ENCODE measurements around the gene JUND. TPM values are rescaled to one million over a fixed set of nuclear protein-coding genes. Genes with fewer than 3 reads are reported as not detected.

JUND gene
- total and polyA plus RNA-seq, 2 of the 8 experiments (the other 6 are each of a cell fraction or from before 2014, with no cell fraction given) = 54.0 to 77.5 TPM

- no peak overlapping the region for H4K8ac ChIP-seq (ENCODE audit: extremely low read depth, insufficient read depth, low read length)
- no peak for TF ChIP-seq RAD21 (IDR thresholded peaks at IDR 0.05 in 1 of 2, conservative IDR thresholded peaks at IDR 0.05 in 1 of 2; ENCODE audit: low read depth in 2 of 2, low read length in 2 of 2)
- TF ChIP-seq SIRT6 (IDR thresholded peaks at IDR 0.05; ENCODE audit: low read length) = no peak
- no peak for TF ChIP-seq GABPA (IDR thresholded peaks at IDR 0.05; ENCODE audit: borderline replicate concordance, insufficient read depth, low read length)
- no peak for TF ChIP-seq JUN (IDR thresholded peaks at IDR 0.05; ENCODE audit: low read depth, low read length)
- no peak for TF ChIP-seq USF2 (IDR thresholded peaks at IDR 0.05; ENCODE audit: low read length)
- no peak for TF ChIP-seq ZNF274 (IDR thresholded peaks at IDR 0.05; ENCODE audit: borderline replicate concordance, extremely low read depth, low read length)
- no peak for TF ChIP-seq KDM4A (IDR thresholded peaks at IDR 0.05; ENCODE audit: low read depth, low read length, severe bottlenecking)
- no peak for TF ChIP-seq CTBP2 (IDR thresholded peaks at IDR 0.05; ENCODE audit: borderline replicate concordance, insufficient read depth, insufficient read length, low read length)
- ChIA-PET CTCF (ENCODE audit: partially characterized antibody) (interaction anchor here (0.6 to 1.2 kb wide), 3 partner anchors 29 to 80 kb away, joined by 3 to 5 read pairs (median 3); no protein-coding TSS in a partner anchor), POLR2A (ENCODE audit: partially characterized antibody) (interaction anchor here (10.4 kb wide), 1 partner anchor 19 kb away, joined by 141 read pairs; the partner anchor contains the start of gene JUND)
- H4K5ac ChIP-seq (ENCODE audit: insufficient read length, low read depth, low read length) = no peak overlapping the region
- no peak overlapping the region for H2BK15ac ChIP-seq (ENCODE audit: low read length)
- no peak overlapping the region for H2BK20ac ChIP-seq (ENCODE audit: low read length)
- no peak overlapping the region for H3K56ac ChIP-seq (replicated peaks; ENCODE audit: insufficient read length, low read depth, low read length)
- H3K14ac ChIP-seq (ENCODE audit: insufficient read length) = no peak overlapping the region
- H2BK12ac ChIP-seq (ENCODE audit: low read depth, low read length) = no peak overlapping the region
- H3K27me3 ChIP-seq (replicated peaks in 1 of 4; ENCODE audit: control insufficient read depth in 3 of 4, extremely low read depth in 1 of 4, insufficient read depth in 3 of 4, low read length in 3 of 4) = no peaks in the 10 kb centered on the region
- no peak overlapping the region for H3K4ac ChIP-seq (replicated peaks; ENCODE audit: insufficient read length, low read depth, low read length)
- no peaks in the 10 kb centered on the region; a peak in 1 of 8 replicates for H3K36me3 ChIP-seq (ENCODE audit: control insufficient read depth in 2 of 4, insufficient read depth in 4 of 4, low read length in 3 of 4)
- no peak overlapping the region for H2BK120ac ChIP-seq (replicated peaks; ENCODE audit: low read depth, low read length)
- no peaks in the 10 kb centered on the region for H3K79me2 ChIP-seq (ENCODE audit: control insufficient read depth in 1 of 2, insufficient read depth in 2 of 2, low read length in 2 of 2)
- DNase-seq (ENCODE audit: low read depth in 1 of 2, low spot score in 2 of 2) = no peak
- H4K91ac ChIP-seq (replicated peaks; ENCODE audit: insufficient read length, low read length) = no peak overlapping the region
- no peak overlapping the region for H3K18ac ChIP-seq (ENCODE audit: extremely low read depth, low read length)
- H3K9me3 ChIP-seq (ENCODE audit: insufficient read depth in 2 of 2, low read depth in 1 of 2, low read length in 1 of 2) = no peaks in the 10 kb centered on the region
- H3K4me3 ChIP-seq (ENCODE audit: extremely low read depth in 1 of 4, insufficient read depth in 2 of 4, low read depth in 3 of 4, low read length in 4 of 4) = no peak overlapping the region
- no peak for FAIRE-seq
- H3K79me1 ChIP-seq (ENCODE audit: low read depth, low read length) = no peaks in the 10 kb centered on the region
- H2AFZ ChIP-seq (ENCODE audit: low read length) = no peak overlapping the region
- H3K23ac ChIP-seq (ENCODE audit: insufficient read length) = no peak overlapping the region
- H2AK5ac ChIP-seq (ENCODE audit: low read depth, low read length) = no peak overlapping the region
- peaks cover 0 to 16% (median 9%) of the 10 kb centered on the region in 4 experiments; a peak in 5 of 7 replicates for H3K4me1 ChIP-seq (replicated peaks in 1 of 4; ENCODE audit: control insufficient read depth in 3 of 4, insufficient read depth in 4 of 4, low read length in 3 of 4)
- H3K23me2 ChIP-seq (ENCODE audit: low read depth, low read length) = peaks cover 17% of the 10 kb centered on the region; the same call in 1 of the 2 replicates
- 100% methylated on average over 9 of the region's 9 CpGs; no CpG with 5 or more reads in 1 of the 2 experiments for WGBS, 2 experiments (ENCODE audit: extremely low coverage in 1 of 2, insufficient coverage in 1 of 2, insufficient read length in 1 of 2, insufficient replicate concordance in 2 of 2, low coverage in 1 of 2, low lambda C conversion rate in 2 of 2, missing lambda C conversion rate in 1 of 2)
- H3K9ac ChIP-seq (replicated peaks in 1 of 4; ENCODE audit: extremely low read depth in 1 of 4, low read depth in 3 of 4, low read length in 3 of 4) = no peak overlapping the region
- H3K4me2 ChIP-seq (ENCODE audit: insufficient read depth in 1 of 2, low read depth in 2 of 2, low read length in 2 of 2) = no peak overlapping the region
- no peak overlapping the region for H2BK5ac ChIP-seq (ENCODE audit: low read depth, low read length)
- no peak overlapping the region for H3K27ac ChIP-seq (ENCODE audit: low read depth, low read length)
- H4K20me1 ChIP-seq (replicated peaks in 1 of 2; ENCODE audit: control insufficient read depth in 1 of 2, insufficient read depth in 2 of 2, low read length in 2 of 2) = peaks cover 0 to 8% of the 10 kb centered on the region in 2 experiments
These were observed 18.2 kb upstream of the JUND start for GRCh38 chr19:18299654-18300053.

Data from H1 (cell line).